SU-DHL-6 (cell line): ENCODE measurements around the gene VPS11.

Experiments
- H2AFZ ChIP-seq: fragments of 200-600 bp; sonication (generic); 2 replicates; pipeline ENCODE4 v1.6.1; 2014; ENCODE audit warnings: low read depth, mild to moderate bottlenecking, moderate library complexity, mixed read lengths, antibody characterized with exemption, low read length; ENCODE audit not compliant: severe bottlenecking
- H3F3A ChIP-seq: fragments of 200-600 bp; shearing (Covaris generic); 2 replicates; pipeline ENCODE4 v1.6.0; 2016; ENCODE audit warnings: antibody characterized with exemption, mild to moderate bottlenecking; ENCODE audit not compliant: insufficient read depth
- H3K27ac ChIP-seq: fragments of 200-600 bp; sonication (generic); 2 replicates; pipeline ENCODE4 v1.5.1; 2016; ENCODE audit warnings: low read depth, mild to moderate bottlenecking, low read length, moderate library complexity, mixed read lengths
- H3K27me3 ChIP-seq: fragments of 200-600 bp; sonication (generic), shearing (Covaris generic); 2 replicates; pipeline ENCODE4 v1.6.0; 2014; ENCODE audit warnings: mild to moderate bottlenecking, low read length
- H3K36me3 ChIP-seq: fragments of 200-600 bp; sonication (generic); 2 replicates; pipeline ENCODE4 v1.6.1; 2014; ENCODE audit warnings: mild to moderate bottlenecking, low read length, mixed read lengths
- H3K4me2 ChIP-seq: fragments of 300-600, 200-600 bp; shearing (Covaris generic), sonication (generic); 2 replicates; pipeline ENCODE4 v1.6.0; 2014; ENCODE audit warnings: low read length, low read depth, mild to moderate bottlenecking; ENCODE audit not compliant: poor library complexity, severe bottlenecking
- H3K4me3 ChIP-seq: fragments of 200-600 bp; sonication (generic); 2 replicates; pipeline ENCODE4 v1.5.1; 2014; ENCODE audit warnings: antibody characterized with exemption, low read length, mild to moderate bottlenecking, mixed read lengths; ENCODE audit not compliant: insufficient read depth, poor library complexity, severe bottlenecking
- H3K79me2 ChIP-seq: fragments of 200-600 bp; sonication (generic); 2 replicates; pipeline ENCODE4 v1.6.1; 2014; ENCODE audit warnings: mild to moderate bottlenecking, low read length, moderate library complexity; ENCODE audit not compliant: insufficient read depth
- H3K9ac ChIP-seq: fragments of 200-600 bp; sonication (generic); 2 replicates; pipeline ENCODE4 v1.7.0; 2014; ENCODE audit warnings: mild to moderate bottlenecking, low read length
- H3K9me2 ChIP-seq: fragments of 200-600 bp; sonication (generic); replicated peaks from 2 replicates; pipeline ENCODE4 v1.6.1; 2014; ENCODE audit warnings: low read length; ENCODE audit not compliant: insufficient read depth
- H3K9me3 ChIP-seq: fragments of 200-600 bp; sonication (generic); 2 replicates; pipeline ENCODE4 v1.6.1; 2014; ENCODE audit warnings: low read length, mixed read lengths; ENCODE audit not compliant: insufficient read depth
- H4K20me1 ChIP-seq: fragments of 200-600 bp; sonication (generic); 2 replicates; pipeline ENCODE4 v1.6.1; 2014; ENCODE audit warnings: low read depth, mild to moderate bottlenecking, antibody characterized with exemption, low read length, moderate library complexity, mixed read lengths
- EZH2phosphoT487 ChIP-seq: fragments of 200-600 bp; sonication (generic), shearing (Covaris generic); conservative IDR thresholded peaks from 2 replicates; pipeline ENCODE4 v1.6.1; 2018; ENCODE audit warnings: mild to moderate bottlenecking, antibody characterized with exemption, low read length, moderate library complexity, mixed read lengths
- TF ChIP-seq, protein P1 (sequence below): fragments of 200-600 bp; sonication (generic); IDR thresholded peaks from one replicate; pipeline ENCODE4 v1.5.1; 2017; ENCODE audit warnings: antibody characterized with exemption, mild to moderate bottlenecking, low read length, moderate library complexity; ENCODE audit not compliant: insufficient read depth, poor library complexity, severe bottlenecking

Gene VPS11

DNA sequence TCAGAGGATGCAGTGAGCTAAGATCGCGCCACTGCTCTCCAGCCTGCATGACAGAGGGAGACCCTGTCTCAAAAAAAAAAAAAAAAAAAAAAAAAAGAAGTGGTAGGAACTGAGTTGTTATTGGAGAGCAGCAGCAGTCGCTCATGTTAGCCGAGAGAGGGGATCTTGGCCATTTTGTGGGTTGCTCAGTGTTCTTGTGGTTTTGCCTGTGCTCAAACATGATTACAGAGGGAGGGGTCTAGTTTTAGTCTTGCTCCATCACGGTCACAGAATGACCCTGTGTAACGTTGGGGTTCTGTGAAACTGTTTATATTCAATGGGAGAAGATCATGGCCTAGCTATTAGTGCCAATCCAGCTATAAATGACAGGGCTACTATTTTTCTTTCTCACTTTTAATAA is 32.1 kb downstream of the VPS11 start:
- H3K79me2 ChIP-seq, result peaks cover 21% of the 10 kb centered on the region
- H3K9me3 ChIP-seq, result no peaks in the 10 kb centered on the region
- no peak overlapping the region for H2AFZ ChIP-seq
- H3K9me2 ChIP-seq, result no peaks in the 10 kb centered on the region
- H3K27ac ChIP-seq, result no peak overlapping the region
- H3F3A ChIP-seq, result peaks cover 38% of the 10 kb centered on the region
- peak overlapping the region; percentile 83 for H3K4me2 ChIP-seq
- TF ChIP-seq EZH2phosphoT487, result no peak
- TF ChIP-seq, protein P1, sequence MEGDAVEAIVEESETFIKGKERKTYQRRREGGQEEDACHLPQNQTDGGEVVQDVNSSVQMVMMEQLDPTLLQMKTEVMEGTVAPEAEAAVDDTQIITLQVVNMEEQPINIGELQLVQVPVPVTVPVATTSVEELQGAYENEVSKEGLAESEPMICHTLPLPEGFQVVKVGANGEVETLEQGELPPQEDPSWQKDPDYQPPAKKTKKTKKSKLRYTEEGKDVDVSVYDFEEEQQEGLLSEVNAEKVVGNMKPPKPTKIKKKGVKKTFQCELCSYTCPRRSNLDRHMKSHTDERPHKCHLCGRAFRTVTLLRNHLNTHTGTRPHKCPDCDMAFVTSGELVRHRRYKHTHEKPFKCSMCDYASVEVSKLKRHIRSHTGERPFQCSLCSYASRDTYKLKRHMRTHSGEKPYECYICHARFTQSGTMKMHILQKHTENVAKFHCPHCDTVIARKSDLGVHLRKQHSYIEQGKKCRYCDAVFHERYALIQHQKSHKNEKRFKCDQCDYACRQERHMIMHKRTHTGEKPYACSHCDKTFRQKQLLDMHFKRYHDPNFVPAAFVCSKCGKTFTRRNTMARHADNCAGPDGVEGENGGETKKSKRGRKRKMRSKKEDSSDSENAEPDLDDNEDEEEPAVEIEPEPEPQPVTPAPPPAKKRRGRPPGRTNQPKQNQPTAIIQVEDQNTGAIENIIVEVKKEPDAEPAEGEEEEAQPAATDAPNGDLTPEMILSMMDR, result no peak
- no peak overlapping the region for H3K4me3 ChIP-seq
- H4K20me1 ChIP-seq, result no peaks in the 10 kb centered on the region
- peaks cover 13% of the 10 kb centered on the region for H3K36me3 ChIP-seq
- no peak overlapping the region for H3K9ac ChIP-seq
- no peaks in the 10 kb centered on the region for H3K27me3 ChIP-seq

DNA sequence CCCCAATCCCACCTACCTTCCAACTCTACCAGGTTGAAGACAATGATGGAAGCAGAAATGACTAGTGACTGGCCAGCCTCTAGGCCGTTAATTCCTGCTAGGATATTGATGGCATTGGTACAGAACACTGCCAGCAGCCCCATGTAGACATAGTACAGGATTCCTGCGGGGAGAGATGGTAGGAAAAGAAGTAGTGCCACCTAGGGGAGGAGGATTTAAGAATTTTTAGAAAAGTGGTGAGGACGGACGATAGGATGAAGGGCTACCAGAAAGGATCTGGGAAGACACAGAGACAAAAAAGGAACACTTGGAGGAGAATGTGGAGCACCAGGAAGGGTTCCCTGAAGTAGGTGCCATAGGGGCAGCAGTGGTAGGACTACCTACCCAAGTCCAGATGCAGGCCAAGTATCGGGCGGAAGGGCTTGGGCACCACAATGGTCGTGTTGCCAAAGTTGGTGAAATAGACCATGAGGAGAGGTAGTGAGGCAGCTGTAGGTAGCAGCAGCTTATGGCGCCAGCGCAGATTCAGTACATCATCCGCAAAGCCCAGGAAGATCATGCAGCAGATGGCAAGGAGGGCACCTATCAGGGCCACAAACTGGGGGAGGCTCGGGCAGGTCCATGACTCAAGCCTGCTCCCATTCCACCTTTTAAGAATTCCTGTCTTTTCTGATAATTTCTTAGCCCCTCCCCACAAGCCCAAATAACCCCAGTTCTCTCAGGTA is 32.8 kb downstream of the VPS11 start:
- H3K9me3 ChIP-seq, result no peaks in the 10 kb centered on the region
- H3K4me2 ChIP-seq, result peak overlapping the region; percentile 83
- peak overlapping the region; percentile 77 for H3K27ac ChIP-seq
- peak overlapping the region; percentile 93 for H3K9ac ChIP-seq
- no peaks in the 10 kb centered on the region for H3K27me3 ChIP-seq
- H3K79me2 ChIP-seq, result peaks cover 16% of the 10 kb centered on the region
- peaks cover 13% of the 10 kb centered on the region for H3K36me3 ChIP-seq
- no peaks in the 10 kb centered on the region for H3K9me2 ChIP-seq
- no peak overlapping the region for H2AFZ ChIP-seq
- H3K4me3 ChIP-seq, result peak overlapping the region; percentile 72
- TF ChIP-seq, protein P1, result peak; percentile 22
- TF ChIP-seq EZH2phosphoT487, result no peak
- peaks cover 38% of the 10 kb centered on the region for H3F3A ChIP-seq
- H4K20me1 ChIP-seq, result no peaks in the 10 kb centered on the region

DNA sequence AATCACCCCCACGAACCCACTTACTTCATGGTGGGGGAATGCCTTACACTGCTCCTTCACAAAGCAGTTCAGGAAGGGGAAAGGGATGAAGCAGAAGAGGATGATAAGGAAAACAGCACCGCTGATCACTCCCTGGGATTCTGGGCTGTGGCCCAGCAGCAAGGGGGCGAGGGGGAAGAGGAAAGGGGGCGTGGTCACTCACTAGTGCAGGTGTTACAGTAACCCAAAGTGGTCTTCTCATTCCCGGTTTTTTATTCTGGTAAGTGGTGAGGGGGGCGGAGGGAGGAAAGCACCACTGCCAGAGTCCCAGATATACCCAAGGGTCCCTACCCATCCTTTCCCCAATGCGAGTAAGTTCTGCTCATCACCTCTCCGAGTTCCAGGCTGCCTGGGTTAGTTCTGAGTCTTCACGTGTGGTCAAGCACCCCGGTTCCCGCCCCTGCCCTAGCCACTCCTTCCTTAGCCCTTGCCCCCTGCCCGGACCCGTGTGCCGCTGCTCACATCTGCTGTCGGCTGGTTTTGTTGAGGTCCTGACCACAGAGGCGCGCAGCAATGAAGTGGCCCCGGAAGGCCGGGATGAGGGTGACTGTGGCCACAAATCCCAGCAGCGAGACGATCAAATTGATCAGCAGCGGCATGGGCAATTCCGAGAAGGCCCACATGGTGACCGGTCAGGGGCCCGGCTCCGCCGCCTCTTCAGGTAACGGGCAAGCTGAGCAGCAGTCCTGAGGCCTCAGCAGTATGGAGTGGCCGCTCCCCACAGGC is 33.6 kb downstream of the VPS11 start:
- H2AFZ ChIP-seq, result peak overlapping the region; percentile 65

More for the DNA sequence above, 33.6 kb downstream of the VPS11 start:
- H3K9me3 ChIP-seq, result no peaks in the 10 kb centered on the region
- peaks cover 36% of the 10 kb centered on the region for H3F3A ChIP-seq
- no peaks in the 10 kb centered on the region for H3K27me3 ChIP-seq
- no peaks in the 10 kb centered on the region for H3K9me2 ChIP-seq
- TF ChIP-seq, protein P1, result no peak
- TF ChIP-seq EZH2phosphoT487, result no peak
- peak overlapping the region; percentile 72 for H3K4me3 ChIP-seq
- H3K27ac ChIP-seq, result peak overlapping the region; percentile 77
- H3K4me2 ChIP-seq, result peak overlapping the region; percentile 83
- H3K9ac ChIP-seq, result peak overlapping the region; percentile 93
- peaks cover 12% of the 10 kb centered on the region for H3K36me3 ChIP-seq
- no peaks in the 10 kb centered on the region for H4K20me1 ChIP-seq
- H3K79me2 ChIP-seq, result peaks cover 16% of the 10 kb centered on the region
